Activated CD4-positive, CD25-positive, alpha-beta regulatory T cell treated with anti-CD3 and anti-CD28 coated beads, Interleukin-2, amount 50 U/mL, for 72 hours (primary cell): ENCODE results near the gene RAI2.

Experiments
- DNase-seq: peaks from one replicate; pipeline ENCODE4 v3.0.0; 2021

Gene RAI2

DNA sequence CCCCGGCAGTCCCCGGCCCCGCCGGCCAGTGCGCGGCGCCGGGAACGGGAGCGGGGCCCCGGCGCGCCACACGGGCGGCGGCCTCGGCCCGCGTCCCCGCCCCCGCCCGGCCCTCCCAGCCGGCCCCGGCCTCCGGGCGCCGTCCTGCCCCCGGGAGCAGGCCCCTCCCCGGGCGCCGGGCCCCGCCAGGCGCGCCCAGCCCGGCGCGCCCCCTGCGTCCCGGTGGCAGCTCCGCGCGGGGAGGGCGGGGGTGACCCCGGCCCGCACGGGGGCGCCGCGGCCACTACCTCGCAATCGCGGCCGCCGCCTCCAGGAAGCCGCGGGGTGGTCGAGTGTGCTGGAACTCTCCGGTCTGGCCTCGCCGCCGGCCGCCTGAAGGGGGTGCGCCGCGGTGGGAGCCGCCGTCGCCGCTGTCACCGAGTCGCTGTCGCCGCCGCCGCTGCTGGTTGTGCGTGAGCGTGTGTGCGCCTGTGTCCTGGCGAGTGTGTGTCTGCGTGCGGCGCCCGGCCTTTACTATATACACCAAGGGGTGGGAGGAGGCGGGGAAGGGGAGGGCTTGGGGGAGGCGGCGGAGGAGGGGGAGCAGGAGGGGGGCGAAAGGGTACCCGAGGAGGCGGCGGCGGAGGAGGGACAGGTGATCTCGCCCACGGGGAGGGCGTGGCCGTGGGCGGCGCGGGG, at the start of gene RAI2:
Gene RAI2, minus strand, starts transcription at position 488 of the 678 bp plus-strand sequence. CDS start 59,288 bp downstream, outside the sequence.
- DNase-seq, result no peak

DNA sequence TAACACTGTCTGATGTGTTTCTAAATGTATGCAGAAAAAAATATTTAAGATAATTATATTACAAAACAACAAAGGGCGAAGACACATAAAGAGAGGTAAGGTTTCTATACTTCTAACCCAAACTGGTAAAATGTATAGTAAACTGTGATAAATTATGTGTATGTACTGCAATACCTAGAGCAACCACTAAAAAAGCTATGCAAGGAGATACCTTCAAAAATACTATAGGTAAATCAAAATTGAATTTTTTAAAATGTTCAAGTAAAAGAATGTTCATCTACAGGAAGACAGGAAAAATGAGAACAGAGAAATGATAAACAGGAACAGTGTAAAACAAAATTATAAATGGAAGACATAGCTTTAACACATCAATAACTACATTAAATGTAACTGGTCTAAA, 27.3 kb upstream of the RAI2 start:
- no peak for DNase-seq

DNA sequence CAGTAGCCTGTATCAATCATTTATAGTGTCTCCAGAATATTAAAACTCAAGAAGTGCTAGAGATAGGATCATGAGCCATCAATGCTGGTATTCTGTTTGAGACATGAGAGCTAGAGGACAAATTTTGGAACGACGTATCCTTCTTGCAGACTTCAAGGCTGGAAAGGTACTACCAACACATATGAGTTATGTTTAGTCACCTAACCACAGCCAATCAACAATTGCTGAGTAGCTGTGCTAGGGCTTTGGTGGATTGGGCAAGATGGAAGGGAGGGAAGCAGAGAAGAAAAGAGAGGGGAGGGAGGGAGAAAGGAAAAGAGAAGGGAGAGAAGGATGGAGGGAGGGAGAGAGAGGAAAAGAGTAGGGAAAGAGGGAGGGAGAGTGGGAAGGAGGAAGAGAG, 21.6 kb upstream of the RAI2 start:
- no peak for DNase-seq

DNA sequence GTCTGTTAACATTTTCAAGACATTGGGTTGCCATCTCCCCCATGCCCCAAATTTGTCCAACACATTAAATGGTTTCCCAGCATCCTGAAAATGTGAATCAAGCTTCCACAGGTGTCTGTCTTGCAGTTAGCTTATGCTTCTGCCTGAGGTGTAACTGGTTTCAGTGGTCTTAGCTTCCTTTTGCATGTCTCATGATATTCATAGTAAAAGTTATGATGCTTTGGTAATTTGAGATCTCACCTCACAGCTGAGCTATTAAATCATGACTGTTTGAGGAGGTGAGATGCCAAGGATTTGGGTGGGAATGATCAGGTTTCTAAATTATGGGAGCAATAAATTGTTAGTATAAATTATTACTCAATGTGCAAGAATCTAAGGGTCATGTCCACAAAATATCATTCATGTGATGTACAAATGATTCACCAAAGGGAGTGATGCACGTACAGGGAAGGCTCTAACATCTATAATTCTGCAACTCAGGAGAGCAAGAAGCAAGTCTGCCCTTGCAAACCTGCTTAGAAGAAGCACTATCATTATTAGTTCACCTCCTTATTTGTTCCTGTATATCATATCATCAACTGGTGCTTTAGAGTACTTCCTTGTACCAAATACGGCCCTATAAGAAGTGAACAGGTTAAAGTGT, 17.1 kb upstream of the RAI2 start:
- no peak for DNase-seq

DNA sequence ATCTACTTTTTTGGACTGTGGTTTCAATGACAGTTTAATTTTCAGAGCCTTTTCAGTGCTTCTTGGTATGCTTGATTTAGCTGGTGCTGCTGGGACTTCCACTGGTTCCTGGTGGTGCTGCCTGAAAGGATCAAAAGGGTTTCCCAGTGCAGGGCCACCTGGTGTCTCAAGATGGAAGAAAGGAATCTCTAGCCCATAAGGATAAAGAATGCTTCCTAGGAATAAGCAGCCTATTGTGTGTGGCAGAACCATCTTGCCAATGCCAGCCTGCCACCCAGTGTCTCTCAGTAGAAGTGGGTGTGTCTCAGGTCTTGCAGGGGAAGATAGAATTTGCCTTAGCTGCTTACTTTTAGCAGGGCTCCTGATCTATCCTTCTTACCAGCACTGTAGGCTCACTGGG, 15.0 kb upstream of the RAI2 start:
- no peak for DNase-seq

DNA sequence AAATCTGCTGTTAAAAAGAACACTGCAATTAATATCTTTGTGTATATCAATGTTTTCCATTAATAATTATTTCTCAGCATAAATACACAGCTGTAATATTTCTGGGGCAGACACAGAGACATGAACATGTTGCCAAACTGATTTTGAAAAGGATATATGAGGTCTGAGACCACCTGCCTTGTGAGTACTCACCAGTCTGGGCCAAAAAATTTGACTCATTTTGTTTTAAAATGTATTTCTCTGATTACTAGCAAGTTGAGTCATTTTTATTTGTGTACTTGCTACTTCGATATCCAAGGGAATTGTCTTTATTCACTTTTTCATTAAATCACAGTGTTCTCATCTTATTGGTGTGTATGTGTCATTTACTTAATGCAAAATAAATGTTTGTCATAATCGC, 8.5 kb upstream of the RAI2 start:
- DNase-seq, result no peak

DNA sequence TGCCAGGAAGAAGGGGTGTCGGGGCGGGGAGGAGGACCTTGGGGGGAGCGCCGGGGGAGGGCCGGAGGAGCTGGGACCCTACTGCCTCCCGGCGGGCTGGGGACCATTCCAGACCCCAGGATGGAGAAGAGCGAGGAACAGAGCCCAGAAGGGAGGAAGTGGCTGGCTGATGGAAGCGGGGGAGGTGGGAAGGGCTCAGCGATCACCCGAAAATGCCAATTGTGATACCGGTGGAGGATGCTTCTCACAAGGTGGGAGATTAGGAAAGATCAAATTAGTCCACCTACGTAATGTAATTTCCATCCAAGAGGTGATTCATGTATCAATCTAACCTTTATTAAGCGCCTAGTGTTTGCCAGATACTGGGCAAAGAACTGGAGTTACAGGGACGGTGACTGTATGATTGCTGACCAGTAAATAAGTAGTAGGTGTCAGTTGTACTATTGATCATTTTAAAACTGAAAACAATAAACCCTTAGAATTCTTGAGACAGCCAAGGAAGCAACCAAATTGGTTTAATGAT, 452 bp upstream of the RAI2 start:
- no peak for DNase-seq

DNA sequence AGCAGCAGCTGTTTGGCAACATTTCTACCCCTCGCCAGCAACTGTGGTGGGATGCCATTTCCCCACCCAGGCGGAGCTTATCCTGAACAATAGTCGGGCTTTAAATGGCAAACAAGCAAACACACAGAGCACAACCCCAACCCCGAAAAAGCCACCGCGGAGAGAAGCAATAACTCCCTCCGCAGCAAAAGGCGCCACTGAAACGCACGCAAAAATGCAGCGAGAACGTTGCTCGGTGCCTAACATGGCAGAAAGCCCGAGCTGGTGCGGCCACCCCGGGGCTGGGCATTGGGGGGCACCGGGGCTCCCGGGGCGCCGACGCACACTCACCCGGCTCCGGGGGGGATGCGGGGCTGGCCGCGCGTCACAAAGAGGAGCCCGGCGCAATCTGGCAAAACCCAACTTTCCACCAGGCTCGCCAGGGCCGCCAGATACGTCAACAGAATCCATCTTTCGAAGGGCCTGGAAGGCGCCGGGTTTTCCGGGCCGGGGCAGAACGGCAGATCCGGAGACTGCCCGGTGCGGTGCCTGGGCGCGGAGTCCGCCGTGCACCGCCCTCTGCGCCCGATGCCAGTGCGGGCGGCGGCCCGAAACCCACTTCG, 818 bp downstream of the RAI2 start:
- no peak for DNase-seq

DNA sequence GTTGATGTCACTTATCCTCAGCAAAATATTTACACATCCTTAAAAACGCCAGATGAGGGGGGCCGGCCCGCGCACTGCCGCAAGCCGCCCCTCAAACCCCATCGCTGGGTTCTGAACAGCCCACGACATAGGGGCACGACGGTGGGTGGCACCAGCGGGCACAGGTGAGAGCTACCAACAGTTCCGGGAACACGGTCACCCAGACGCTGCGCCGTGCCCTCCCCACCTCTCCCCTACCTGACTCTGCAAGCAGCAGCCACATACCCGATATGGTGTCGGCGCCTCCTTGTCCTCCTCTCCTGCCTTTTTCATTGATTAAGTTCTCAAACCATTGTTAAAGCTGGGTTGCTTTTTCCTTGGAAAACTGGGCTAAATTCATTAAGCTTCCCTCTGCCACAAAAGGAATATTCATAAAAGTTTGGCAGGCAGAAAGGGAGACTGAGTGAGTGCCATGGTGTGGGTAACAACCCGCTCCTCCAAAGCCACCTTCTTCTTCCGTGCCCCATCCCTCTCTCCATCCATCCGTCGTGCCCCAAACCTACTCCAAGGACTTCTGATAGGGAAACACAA, 1.4 kb downstream of the RAI2 start:
- no peak for DNase-seq

DNA sequence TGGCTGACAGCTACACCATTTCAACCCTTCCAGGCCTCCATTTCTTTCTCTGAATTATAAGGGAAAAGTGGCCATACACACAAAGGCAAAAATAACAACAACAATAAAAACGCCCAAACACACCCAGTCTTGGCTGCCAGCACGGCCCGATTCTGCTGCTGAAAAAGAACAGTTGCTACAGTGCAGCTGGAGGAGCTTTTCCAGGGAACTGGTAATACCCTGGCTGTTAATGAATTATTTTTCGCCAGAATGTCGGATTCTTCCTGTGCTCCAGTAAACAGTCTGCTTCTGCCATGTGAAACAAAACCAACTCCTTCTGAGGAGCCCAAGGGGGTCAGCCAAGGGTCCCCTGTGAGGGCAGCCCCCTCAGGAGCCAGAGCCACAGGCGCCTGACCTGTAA, 6.6 kb downstream of the RAI2 start:
- no peak for DNase-seq

DNA sequence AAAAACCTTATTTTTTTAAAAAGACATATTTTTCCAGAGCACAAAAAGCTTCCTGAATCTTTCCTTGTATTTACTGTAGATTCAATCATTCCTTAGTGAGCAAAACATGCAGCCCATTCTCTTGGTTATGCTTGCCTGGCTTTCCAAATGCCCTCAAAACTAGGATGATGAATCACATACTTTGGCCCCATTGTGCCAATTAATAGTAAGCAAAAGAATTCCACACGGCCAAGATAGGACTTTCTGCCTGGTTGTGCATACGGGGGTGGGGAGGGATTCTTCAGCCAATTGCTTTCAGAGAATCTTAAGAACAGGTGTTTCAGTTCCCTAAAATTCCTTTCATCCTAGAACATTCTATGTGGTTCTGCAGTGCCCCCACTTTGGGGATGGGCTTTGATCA, 7.0 kb downstream of the RAI2 start:
- no peak for DNase-seq

DNA sequence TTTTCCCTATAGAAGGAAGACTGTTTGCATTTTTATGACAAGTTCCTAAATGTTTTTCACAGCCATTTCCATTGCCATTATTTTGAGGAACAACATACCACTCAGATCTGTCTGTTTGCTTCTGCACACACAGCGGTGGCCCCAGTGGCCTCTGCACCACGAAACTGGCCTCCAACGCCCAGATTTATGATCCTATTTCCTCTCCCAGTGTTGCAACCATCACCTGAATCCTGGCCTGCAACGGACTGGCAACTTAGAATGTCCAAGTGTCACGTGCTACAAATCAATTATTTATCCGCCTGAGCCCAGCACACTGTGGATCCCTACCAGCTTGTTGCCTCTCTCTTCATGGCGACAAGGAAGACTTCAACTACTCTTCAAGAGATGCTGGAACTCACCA, 9.2 kb downstream of the RAI2 start:
- DNase-seq, result no peak

DNA sequence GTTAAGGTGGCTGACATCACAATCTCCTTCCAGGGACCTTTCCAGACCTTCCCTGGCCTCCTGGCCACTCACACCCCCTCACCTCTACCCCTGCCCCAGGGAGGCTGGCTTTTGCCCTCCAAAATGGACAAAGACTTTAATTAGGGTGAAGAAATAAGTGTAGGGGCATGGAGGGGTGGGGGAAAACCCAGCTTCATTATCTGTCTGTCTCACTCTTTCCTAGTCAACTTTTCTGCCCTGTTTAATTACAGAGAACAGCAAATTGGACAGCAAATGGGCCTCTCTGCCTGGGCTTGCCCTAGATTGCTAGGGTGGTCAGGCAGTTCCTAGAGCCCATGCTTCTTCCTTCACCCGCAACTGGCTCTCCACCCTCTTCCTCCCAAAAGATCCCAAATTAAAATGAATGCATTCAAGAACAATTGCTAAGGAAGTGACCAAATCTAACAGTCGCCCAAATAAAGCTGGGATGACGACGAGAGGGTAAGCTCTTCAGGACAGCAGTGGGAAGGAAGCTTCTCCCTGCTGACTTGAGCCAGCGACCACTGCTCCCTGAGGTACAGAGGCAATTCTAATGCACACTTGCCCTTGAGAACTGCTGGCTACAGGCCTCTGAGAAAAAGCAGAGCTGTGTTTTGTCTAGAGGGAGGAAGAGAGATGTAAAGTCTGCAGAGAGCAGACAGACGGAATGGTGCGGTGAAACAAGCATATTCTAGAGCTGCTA, 12.4 kb downstream of the RAI2 start:
- DNase-seq, result no peak

DNA sequence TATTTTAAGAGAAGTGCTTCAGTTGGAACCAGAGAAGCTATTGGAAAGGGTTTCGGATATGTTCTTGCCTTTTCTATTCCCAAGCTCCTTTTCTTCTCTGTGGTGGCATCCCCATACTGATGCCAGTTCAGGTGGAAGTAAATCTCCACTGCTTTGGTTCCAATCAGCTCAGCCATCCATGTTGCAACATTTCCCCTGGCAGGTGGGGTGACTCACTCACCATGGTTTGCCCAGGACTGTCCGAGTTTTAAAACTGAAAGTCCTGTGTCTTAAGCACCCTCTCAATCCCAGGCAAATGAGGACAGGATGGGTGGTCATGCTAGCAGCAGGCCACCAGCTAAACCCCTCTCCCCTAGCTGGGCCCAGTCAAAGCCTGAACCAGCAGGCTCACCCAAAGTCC, 15.1 kb downstream of the RAI2 start:
- no peak for DNase-seq

DNA sequence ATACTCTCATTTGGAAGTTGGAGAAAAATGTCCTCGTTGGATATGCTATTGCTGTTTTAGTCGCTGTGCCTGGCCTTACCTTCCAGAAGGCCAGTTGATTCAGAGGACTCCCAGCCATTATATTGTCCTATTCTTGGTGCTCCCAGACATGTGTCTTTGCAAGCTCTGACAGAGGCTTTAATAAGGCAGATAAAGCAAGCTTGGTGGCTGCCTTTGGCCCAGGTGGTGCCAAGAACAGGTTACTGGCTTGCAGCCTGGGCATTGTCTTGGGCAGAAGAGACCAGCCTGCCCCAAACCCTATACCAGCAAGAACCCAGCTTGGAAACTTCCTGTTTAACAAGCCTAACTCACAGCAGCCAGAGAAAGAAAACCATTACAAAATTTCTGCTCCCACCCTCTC, 16.9 kb downstream of the RAI2 start:
- DNase-seq, result no peak

DNA sequence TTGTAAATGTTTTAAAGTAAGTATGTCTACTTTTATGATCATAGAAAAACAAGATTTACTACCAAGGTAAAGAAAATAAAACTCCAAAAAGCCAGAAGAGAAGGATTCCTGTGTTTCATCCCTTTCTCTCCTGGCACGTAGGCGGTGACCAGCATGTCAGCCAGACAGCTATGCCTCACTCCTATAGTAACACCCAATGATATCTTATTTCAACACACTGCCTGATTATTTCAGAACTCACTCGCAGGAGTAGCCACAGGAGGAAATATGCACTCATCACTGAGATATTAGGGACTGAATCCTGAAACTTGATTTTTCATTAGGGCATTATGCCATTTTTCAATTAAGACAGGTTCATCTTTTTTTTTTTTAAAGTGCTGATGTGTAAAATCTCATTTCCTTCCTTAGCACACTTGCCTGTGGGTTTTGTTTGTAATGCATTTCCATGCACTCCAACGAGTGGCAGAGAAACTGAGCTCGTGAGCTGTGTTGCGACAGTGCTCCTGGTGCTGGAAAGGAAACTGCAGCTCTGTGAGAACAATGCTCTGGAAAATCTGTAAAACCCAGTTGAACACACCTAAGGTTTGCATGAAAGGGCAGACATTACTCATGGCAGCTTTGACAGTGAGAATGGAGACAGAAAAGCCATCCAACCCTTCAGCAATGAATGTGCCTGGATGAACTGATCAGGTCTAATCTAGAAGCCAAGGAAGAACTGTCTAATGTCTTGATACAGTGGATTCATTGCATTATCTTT, 18.2 kb downstream of the RAI2 start:
- DNase-seq, result no peak

DNA sequence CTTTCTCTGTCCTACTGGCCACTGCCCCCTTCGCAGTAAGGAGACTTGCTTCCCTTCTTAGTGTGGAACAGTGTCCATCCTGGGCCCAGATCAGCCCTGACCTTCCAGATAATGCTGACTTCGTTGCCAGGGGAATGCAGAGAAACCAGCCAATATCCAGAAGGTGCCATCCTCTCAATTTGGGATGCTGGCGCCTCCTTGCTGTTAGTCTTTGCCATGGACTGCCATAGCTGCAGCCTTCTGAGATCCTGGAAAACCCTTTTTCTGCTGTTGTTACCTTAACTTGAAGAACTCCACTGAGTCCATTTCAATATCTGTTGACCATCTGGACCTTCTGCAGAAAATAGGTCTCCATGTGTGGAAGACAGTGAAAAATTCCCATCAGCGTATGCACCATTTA, 21.8 kb downstream of the RAI2 start:
- no peak for DNase-seq

DNA sequence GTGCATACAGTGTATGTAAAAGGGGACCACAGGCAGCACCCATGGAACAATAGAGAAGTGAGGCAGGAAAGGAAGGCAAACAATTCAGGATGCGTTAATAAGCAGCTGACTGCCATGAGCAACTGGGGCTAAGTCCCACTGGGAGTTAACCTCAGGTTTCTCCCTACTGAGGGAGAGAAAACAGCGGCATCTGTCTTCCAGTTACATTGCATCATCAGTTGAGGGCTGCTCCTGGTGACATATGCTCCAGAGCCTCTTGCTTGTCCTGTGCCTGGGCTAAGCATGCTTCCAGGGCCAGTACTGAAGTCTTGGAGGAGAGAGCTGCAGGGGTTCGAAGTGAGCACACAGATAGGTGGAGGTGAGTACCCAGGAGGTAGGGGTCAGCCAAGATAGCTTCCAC, 24.3 kb downstream of the RAI2 start:
- no peak for DNase-seq

DNA sequence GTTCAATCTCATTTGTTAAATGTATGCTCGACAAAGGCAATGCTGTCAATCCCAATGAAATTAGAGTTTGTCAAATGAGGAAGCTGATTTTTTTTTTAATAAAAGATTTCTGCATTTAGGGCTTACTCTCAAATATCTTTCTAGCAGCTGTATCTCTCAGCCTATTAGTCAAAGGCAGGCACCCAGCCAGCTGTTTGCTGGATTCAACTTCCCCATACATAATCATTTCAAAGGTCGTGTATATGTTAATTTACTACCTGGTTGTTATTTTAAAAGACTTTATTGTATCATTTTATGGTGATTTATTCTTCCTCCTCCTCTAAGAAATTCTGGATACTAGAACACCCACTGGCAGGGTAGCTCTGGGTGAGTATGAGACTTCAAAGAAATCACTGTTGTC, 27.1 kb downstream of the RAI2 start:
- DNase-seq, result no peak

DNA sequence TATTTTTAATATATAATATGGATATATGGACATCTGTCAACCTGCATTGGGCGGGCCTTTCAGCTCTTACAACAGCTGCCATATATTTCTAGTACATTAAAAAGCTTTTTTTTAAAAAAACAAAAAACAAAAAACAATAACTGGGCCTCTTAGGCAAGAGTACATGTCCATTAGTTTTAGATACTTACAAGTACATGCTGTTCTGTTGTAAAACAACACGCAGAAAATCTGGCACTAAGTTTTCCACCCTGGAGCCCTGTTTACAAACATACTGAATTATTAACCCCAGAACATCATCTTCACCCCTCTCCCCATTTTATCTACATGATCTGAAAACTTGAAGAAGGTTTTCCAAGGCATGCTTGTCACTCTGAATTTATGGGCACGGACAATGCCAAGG, 29.8 kb downstream of the RAI2 start:
- no peak for DNase-seq

DNA sequence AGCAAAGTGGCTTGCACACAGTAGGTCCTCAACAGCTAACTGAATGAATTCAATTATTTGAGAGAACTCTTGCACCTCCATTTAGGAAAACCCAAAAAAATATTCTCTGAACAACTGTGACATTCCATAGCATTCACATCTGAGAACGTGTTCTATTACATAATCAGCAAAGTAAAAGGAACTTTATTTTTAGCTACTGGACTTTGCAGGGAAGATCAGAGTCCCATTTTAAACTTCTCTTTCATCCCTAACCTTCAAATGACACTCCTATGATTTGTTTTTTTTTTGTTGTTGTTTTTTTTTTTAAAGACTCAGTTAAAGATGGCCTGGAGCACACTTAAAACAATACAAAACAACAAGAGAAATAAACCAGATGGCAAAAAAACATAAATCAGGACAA, 30.9 kb downstream of the RAI2 start:
- no peak for DNase-seq

DNA sequence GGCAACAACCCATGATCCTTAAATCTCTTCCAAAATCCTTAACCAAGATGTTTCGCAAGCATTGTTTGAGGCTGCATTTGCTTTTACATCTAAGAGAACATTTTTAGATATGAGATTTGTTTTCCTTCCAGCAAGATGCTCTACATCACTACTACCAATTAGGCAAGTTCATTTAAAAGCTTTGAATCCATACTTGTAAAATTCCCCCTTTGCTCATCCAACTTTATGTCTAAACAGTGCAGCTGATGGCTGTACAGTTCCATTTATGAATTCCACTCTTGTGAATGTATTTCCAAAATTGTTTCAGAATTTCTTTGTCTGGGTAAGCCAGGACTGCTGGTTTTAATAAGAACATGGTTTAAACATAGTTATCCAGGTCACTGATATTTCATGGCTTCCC, 31.5 kb downstream of the RAI2 start:
- no peak for DNase-seq

DNA sequence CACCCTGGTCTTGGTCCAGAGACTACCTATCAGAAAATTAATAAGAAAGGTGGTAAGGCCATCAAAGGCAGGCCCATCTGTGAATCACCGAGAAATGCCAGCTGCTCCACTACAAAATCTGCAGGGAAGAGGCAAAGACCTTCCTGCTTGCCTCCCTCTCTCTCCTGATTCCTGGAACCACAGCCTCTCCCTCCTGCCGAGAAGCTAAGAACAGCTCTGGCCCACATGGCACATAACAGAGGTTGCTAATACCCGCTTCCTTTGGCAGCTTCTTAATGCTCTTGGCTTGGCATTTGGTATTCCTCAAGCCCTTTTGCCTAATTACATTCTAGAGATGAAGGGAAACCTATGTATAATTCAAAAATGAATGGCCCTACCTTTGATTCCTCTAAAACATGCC, 32.9 kb downstream of the RAI2 start:
- no peak for DNase-seq
